Esophagus squamous epithelium (tissue), 4 donors: ENCODE data around the gene MTHFR.

Source experiments
- CTCF ChIP-seq, 6 experiments: fragments of 450-650 bp in 4 of 6; fragments of 200-600 bp in 2 of 6; sonication (generic) in 2 of 6; IDR thresholded peaks; one replicate each; pipeline ENCODE4 v1.5.1; 2016 to 2019; ENCODE audit warnings: antibody characterized with exemption in 6 of 6, mild to moderate bottlenecking in 4 of 6, moderate library complexity in 4 of 6
- POLR2A ChIP-seq, 4 donors: fragments of 450-650 bp; IDR thresholded peaks; one replicate each; pipeline ENCODE4 v1.6.1; 2017; ENCODE audit warnings: antibody characterized with exemption in 4 of 4, mild to moderate bottlenecking in 4 of 4, moderate library complexity in 3 of 4

- TF ChIP-seq CTCF (IDR thresholded peaks at IDR 0.05) (no peak), POLR2A (IDR thresholded peaks at IDR 0.05) (no peak)
These were observed 39.4 kb downstream of the MTHFR start for GRCh38 chr1:11766429-11766776.
